HFFc6 (cell line): ENCODE measurements around the gene UTP20. TPM values are rescaled to one million over a fixed set of nuclear protein-coding genes. Genes with fewer than 3 reads are reported as not detected.

ENCODE experiments used
- DNase-seq: peaks from one replicate; pipeline ENCODE4 v3.0.0-alpha.2; 2018
- H3K27ac Mint-ChIP-seq: 2 replicates; pipeline ENCODE4 v1.8.0; 2020; ENCODE audit warnings: mild to moderate bottlenecking, mixed read lengths
- H3K27me3 Mint-ChIP-seq: 2 replicates; pipeline ENCODE4 v1.8.0; 2021; ENCODE audit warnings: mild to moderate bottlenecking, moderate library complexity, mixed read lengths; ENCODE audit not compliant: insufficient read depth
- H3K36me3 Mint-ChIP-seq: 2 replicates; pipeline ENCODE4 v1.8.0; 2021; ENCODE audit warnings: low read depth, mixed read lengths
- H3K4me1 Mint-ChIP-seq: 2 replicates; pipeline ENCODE4 v1.8.0; 2020; ENCODE audit warnings: low read depth, mixed read lengths
- H3K4me3 Mint-ChIP-seq: 2 replicates; pipeline ENCODE4 v1.8.0; 2020; ENCODE audit warnings: mild to moderate bottlenecking, moderate library complexity, mixed read lengths
- H3K9me3 Mint-ChIP-seq: 2 replicates; pipeline ENCODE4 v1.8.0; 2020; ENCODE audit warnings: mild to moderate bottlenecking, mixed read lengths
- long read RNA-seq: library from polyadenylated mRNA; unstranded; transcript quantifications from one replicate; pipeline ENCODE4 v2.0.0, GENCODE V29; 2019
- total RNA-seq, 6 experiments: library from RNA; stranded (reverse); fragmentation: NEBNext Ultra II Directional; extraction: Animal tissue kit (Norgen Biotek cat#: 25700); gene quantifications; 2 replicates in 1 of 6; 3 replicates in 5 of 6; pipeline ENCODE4 v1.2.3, GENCODE V29; 2021
- TF ChIP-seq, protein P1 (sequence below): fragments of 200-600 bp; sonication (generic); IDR thresholded peaks from 2 replicates; pipeline ENCODE4 v1.5.0; 2021; ENCODE audit warnings: antibody characterized with exemption, mild to moderate bottlenecking

Gene UTP20
- total RNA-seq: 10 to 100 TPM; 17.0 to 22.4 (median 19.0) TPM
- long read RNA-seq, partial matches to known transcripts: 7 of 11 reads
- long read RNA-seq, other reads (novel, unspliced or antisense): 4 of 11 reads

- no peaks in the 10 kb centered on the region for H3K27me3 Mint-ChIP-seq
- peak within 1 kb of the TSS; percentile 98 for H3K4me3 Mint-ChIP-seq
- DNase-seq: peak; percentile 79
- no peaks in the 10 kb centered on the region for H3K9me3 Mint-ChIP-seq
- TF ChIP-seq, protein P1, sequence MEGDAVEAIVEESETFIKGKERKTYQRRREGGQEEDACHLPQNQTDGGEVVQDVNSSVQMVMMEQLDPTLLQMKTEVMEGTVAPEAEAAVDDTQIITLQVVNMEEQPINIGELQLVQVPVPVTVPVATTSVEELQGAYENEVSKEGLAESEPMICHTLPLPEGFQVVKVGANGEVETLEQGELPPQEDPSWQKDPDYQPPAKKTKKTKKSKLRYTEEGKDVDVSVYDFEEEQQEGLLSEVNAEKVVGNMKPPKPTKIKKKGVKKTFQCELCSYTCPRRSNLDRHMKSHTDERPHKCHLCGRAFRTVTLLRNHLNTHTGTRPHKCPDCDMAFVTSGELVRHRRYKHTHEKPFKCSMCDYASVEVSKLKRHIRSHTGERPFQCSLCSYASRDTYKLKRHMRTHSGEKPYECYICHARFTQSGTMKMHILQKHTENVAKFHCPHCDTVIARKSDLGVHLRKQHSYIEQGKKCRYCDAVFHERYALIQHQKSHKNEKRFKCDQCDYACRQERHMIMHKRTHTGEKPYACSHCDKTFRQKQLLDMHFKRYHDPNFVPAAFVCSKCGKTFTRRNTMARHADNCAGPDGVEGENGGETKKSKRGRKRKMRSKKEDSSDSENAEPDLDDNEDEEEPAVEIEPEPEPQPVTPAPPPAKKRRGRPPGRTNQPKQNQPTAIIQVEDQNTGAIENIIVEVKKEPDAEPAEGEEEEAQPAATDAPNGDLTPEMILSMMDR: no peak
- peak within 1 kb of the TSS; percentile 79 for H3K27ac Mint-ChIP-seq
- peaks cover 26% of the 10 kb centered on the region for H3K4me1 Mint-ChIP-seq
- peaks cover 7% of the 10 kb centered on the region for H3K36me3 Mint-ChIP-seq
Measured at GRCh38 chr12:101280006-101280505, at the start of gene UTP20. UTP20 (plus strand) TSS chr12:101280105; CDS start chr12:101280283, 178 bp downstream.

DNA sequence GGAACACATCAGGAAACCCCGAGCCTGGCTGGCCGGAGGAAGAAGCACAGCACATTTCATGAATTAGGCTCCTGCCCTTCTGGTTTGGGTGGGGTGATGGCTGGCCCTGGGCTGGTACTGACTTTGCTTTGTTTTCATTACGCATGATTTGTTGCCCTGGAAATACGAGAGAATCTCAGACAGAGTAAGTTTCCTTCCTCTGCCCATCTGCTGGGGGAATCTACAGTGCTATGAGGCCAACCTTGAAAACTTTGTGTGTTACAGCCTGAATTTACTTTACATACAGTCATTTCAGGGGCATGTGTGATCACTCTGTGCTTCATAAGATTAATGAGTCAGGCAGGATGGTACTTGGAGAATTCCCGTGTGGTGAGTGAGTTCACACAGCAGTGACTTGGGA lies 49.4 kb upstream of the UTP20 start:
- Mint-ChIP-seq H3K27ac (peak overlapping the region; percentile 82), H3K27me3 (peaks cover 2% of the 10 kb centered on the region; the same call in 1 of the 2 replicates), H3K4me1 (peaks cover 11% of the 10 kb centered on the region), H3K9me3 (no peaks in the 10 kb centered on the region), H3K4me3 (peak overlapping the region; percentile 59; the same call in 1 of the 2 replicates), H3K36me3 (no peaks in the 10 kb centered on the region)
- TF ChIP-seq, protein P1: no peak
- DNase-seq: peak; percentile 75

DNA sequence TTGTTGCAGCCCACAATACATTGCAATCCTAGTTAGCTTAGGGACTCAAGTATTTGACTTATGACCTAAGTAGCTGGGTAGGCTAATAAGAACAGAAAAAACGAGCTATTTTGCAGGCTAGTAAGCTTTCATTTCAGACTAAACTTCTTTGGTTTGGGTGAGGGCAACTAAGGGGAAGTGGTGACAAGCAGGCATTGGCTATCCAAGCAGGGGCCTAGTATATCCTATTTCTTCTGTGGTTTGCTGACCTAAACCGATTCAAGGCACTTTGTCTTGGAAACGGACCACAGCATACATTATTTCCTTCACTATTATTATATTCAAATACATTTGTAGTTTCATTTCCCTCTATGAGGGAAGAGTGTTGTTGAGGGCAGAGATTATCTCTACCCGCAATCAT lies 48.3 kb upstream of the UTP20 start:
- TF ChIP-seq, protein P1: no peak
- no peak overlapping the region for H3K27ac Mint-ChIP-seq

GRCh38 chr12:101235686-101236085 lies 44.2 kb upstream of the UTP20 start:
- Mint-ChIP-seq H3K27me3 (no peaks in the 10 kb centered on the region), H3K36me3 (no peaks in the 10 kb centered on the region; the same call in 1 of the 2 replicates), H3K4me1 (peaks cover 6% of the 10 kb centered on the region), H3K27ac (no peak overlapping the region), H3K4me3 (no peak overlapping the region), H3K9me3 (no peaks in the 10 kb centered on the region)
- no peak for DNase-seq
- TF ChIP-seq, protein P1: no peak

More for the DNA sequence above, 48.3 kb upstream of the UTP20 start:
- no peaks in the 10 kb centered on the region for H3K9me3 Mint-ChIP-seq
- no peak for DNase-seq
- peaks cover 11% of the 10 kb centered on the region for H3K4me1 Mint-ChIP-seq
- H3K36me3 Mint-ChIP-seq: no peaks in the 10 kb centered on the region
- H3K27me3 Mint-ChIP-seq: no peaks in the 10 kb centered on the region
- no peak overlapping the region for H3K4me3 Mint-ChIP-seq

DNA sequence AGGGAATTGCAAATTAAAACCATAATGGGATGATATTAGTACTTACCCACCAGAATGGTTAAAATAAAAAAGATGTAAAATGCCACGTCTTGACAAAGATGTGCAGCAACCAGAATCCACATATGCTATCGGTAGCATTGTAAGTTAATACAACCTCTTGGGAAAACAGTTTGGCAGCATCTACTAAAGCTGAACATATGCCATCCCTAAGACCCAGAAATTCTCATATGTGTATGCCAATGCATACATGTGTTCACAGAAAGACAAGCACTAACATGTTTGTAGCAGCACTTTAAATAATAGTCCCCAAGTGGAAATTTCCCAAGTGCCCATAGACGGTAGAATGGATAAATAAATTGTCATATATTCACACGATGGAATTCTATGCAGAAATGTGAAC lies 41.6 kb upstream of the UTP20 start:
- DNase-seq: no peak
- Mint-ChIP-seq H3K27me3 (no peaks in the 10 kb centered on the region), H3K4me1 (no peaks in the 10 kb centered on the region), H3K36me3 (no peaks in the 10 kb centered on the region; the same call in 1 of the 2 replicates), H3K4me3 (no peak overlapping the region), H3K27ac (no peak overlapping the region), H3K9me3 (no peaks in the 10 kb centered on the region)
- TF ChIP-seq, protein P1: no peak
